ENCODE results near the gene MYRIP.

GRCh38 chr3:39779511-39780230, 29.7 kb upstream of the MYRIP start:
- TF ChIP-seq POLR2AphosphoS5 (IDR thresholded peaks at IDR 0.05; ENCODE audit: low read depth, low read length) (no peak), POLR2A (IDR thresholded peaks at IDR 0.05; ENCODE audit: low read depth, low read length) (no peak)

Data from GM12891 (cell line).